D721Med (cell line): ENCODE results near the gene RAB6B.
"Not testable (repeated sequence)": the region's sequence is repeated elsewhere in the genome, so short reads cannot be mapped to it uniquely, and the experiment has no call there.

Source experiments
- DNase-seq: peaks from one replicate; pipeline ENCODE4 v3.0.0; 2011; ENCODE audit warnings: low spot score; ENCODE audit not compliant: insufficient read length
- FAIRE-seq: peaks from 2 replicates; lab custom pipeline; 2011; peaks lifted over from hg19 to GRCh38; lab: Jason Lieb, UNC
- CTCF ChIP-seq: IDR thresholded peaks from 2 replicates; pipeline ENCODE4 v1.5.1; 2012; ENCODE audit warnings: mild to moderate bottlenecking, control low read depth; ENCODE audit not compliant: insufficient read depth; ENCODE audit errors: missing control alignments

Gene RAB6B

GRCh38 chr3:133788024-133788423, 107.7 kb downstream of the RAB6B start:
- FAIRE-seq, result no peak
- DNase-seq, result no peak
- no peak for TF ChIP-seq CTCF

GRCh38 chr3:133783762-133784161, 111.9 kb downstream of the RAB6B start:
- no peak for TF ChIP-seq CTCF
- FAIRE-seq, result no peak
- no peak for DNase-seq

GRCh38 chr3:133782454-133782853, 113.2 kb downstream of the RAB6B start:
- DNase-seq (no peak), FAIRE-seq (no peak)
- no peak for TF ChIP-seq CTCF

GRCh38 chr3:133781570-133781969, 114.1 kb downstream of the RAB6B start:
- FAIRE-seq (no peak), DNase-seq (no peak)
- no peak for TF ChIP-seq CTCF

- not testable (repeated sequence) for DNase-seq, FAIRE-seq
Observed at GRCh38 chr3:133780756-133781155, 114.9 kb downstream of the RAB6B start.

GRCh38 chr3:133779626-133780203, 116.0 kb downstream of the RAB6B start:
- FAIRE-seq (no peak), DNase-seq (no peak)
- TF ChIP-seq CTCF, result no peak

GRCh38 chr3:133777807-133778568, 117.7 kb downstream of the RAB6B start:
- no peak for DNase-seq
- no peak for FAIRE-seq
- no peak for TF ChIP-seq CTCF
